GM18511 (cell line): ENCODE measurements around the gene DUSP22.
A peak's percentile ranks its signal among the peaks of the same experiment; 100 is the strongest.

Source experiments
- ATAC-seq: cut with Tn5 transposase; IDR thresholded peaks from one replicate; pipeline ENCODE4 v1.9.1; 2021; ENCODE audit warnings: mild to moderate bottlenecking, moderate library complexity; ENCODE audit not compliant: unreplicated experiment

Gene DUSP22

GRCh38 chr6:391559-392440, 99.5 kb downstream of the DUSP22 start, which contains the start of gene IRF4:
Gene IRF4 (plus strand): TSS chr6:391752. CDS start chr6:393153, 1,401 bp downstream.
- peak; percentile 56 for ATAC-seq

- no peak for ATAC-seq
These were observed 100.4 kb downstream of the DUSP22 start for GRCh38 chr6:392441-393390.

GRCh38 chr6:393391-394221, 101.3 kb downstream of the DUSP22 start:
- no peak for ATAC-seq

- ATAC-seq: no peak
These were observed 102.5 kb downstream of the DUSP22 start for GRCh38 chr6:394641-395289.

- no peak for ATAC-seq
These were observed 103.3 kb downstream of the DUSP22 start for GRCh38 chr6:395432-396125.

GRCh38 chr6:396126-396520, 103.8 kb downstream of the DUSP22 start:
- ATAC-seq: no peak

- no peak for ATAC-seq
These were observed 104.8 kb downstream of the DUSP22 start for GRCh38 chr6:397056-397455.

- no peak for ATAC-seq
These were observed 105.3 kb downstream of the DUSP22 start for GRCh38 chr6:397604-398003.

- ATAC-seq: no peak
These were observed 105.8 kb downstream of the DUSP22 start for GRCh38 chr6:398065-398464.

- ATAC-seq: no peak
These were observed 106.3 kb downstream of the DUSP22 start for GRCh38 chr6:398558-399078.

- peak; percentile 69 for ATAC-seq
These were observed 107.7 kb downstream of the DUSP22 start for GRCh38 chr6:399785-400534.

- no peak for ATAC-seq
These were observed 108.5 kb downstream of the DUSP22 start for GRCh38 chr6:400815-401214.
